IMR-90 (cell line): Measurements from ENCODE around the gene TPSB2. TPM values are rescaled to one million over a fixed set of nuclear protein-coding genes. Genes with fewer than 3 reads are reported as not detected.

Experiments
- ATAC-seq: fragments of 200-7000 bp; cut with Tn5 transposase; 2 replicates; pipeline ENCODE4 v1.9.1; 2020; ENCODE audit warnings: low read depth, mild to moderate bottlenecking, moderate library complexity
- BruUV-seq: library from RNA; stranded (reverse); fragments of 400-500 nt; replicated peaks from 2 replicates; lab custom pipeline; 2021; lab: Mats Ljungman, UMichigan
- CTCF ChIA-PET: fragments of 300-600 bp; formaldehyde crosslinking; extraction: SDS; loops from one replicate; lab custom pipeline; 2021; ENCODE audit warnings: antibody characterized with exemption; lab: Yijun Ruan, JAX
- POLR2A ChIA-PET: fragments of 300-600 bp; sonication (Branson Sonifier 250); formaldehyde crosslinking; loops from one replicate; lab custom pipeline; 2022; ENCODE audit warnings: antibody characterized with exemption; ENCODE audit not compliant: unreplicated experiment; lab: Charles Lee
- DNase-seq: peaks from one replicate; pipeline ENCODE4 v3.0.0; 2013
- H2AFZ ChIP-seq: replicated peaks from 2 replicates; pipeline ENCODE3; 2013; ENCODE audit warnings: low read length, mild to moderate bottlenecking; ENCODE audit not compliant: poor library complexity
- H2AK5ac ChIP-seq: 2 replicates; pipeline ENCODE4 v1.6.1; 2013; ENCODE audit warnings: low read depth, low read length, inconsistent platforms
- H2AK9ac ChIP-seq: replicated peaks from 2 replicates; pipeline ENCODE3; 2013; ENCODE audit warnings: mild to moderate bottlenecking, low read depth, low read length, moderate library complexity; ENCODE audit not compliant: poor library complexity
- H2BK120ac ChIP-seq: 2 replicates; pipeline ENCODE4 v1.6.1; 2013; ENCODE audit warnings: low read depth, low read length, inconsistent platforms
- H2BK15ac ChIP-seq: 3 replicates; pipeline ENCODE4 v1.6.1; 2013; ENCODE audit warnings: low read depth, low read length, inconsistent platforms
- H2BK20ac ChIP-seq: 2 replicates; pipeline ENCODE4 v1.6.1; 2013; ENCODE audit warnings: low read depth, mild to moderate bottlenecking, inconsistent platforms, low read length, moderate library complexity
- H2BK5ac ChIP-seq: 2 replicates; pipeline ENCODE4 v1.6.1; 2013; ENCODE audit warnings: mild to moderate bottlenecking, low read depth, low read length, inconsistent platforms; ENCODE audit not compliant: poor library complexity, severe bottlenecking
- H3K14ac ChIP-seq: replicated peaks from 2 replicates; pipeline ENCODE4 v1.6.1; 2013; ENCODE audit warnings: low read depth, low read length, inconsistent platforms
- H3K18ac ChIP-seq: 2 replicates; pipeline ENCODE4 v1.6.1; 2013; ENCODE audit warnings: low read depth, low read length, control low read depth
- H3K23ac ChIP-seq: 2 replicates; pipeline ENCODE4 v1.6.1; 2013; ENCODE audit warnings: low read depth, low read length, inconsistent platforms
- H3K27ac ChIP-seq: 2 replicates; pipeline ENCODE4 v1.5.1; 2013; ENCODE audit warnings: mild to moderate bottlenecking, control low read depth, low read length; ENCODE audit not compliant: insufficient read depth
- H3K27me3 ChIP-seq: 2 replicates; pipeline ENCODE4 v1.6.1; 2013; ENCODE audit warnings: low read length; ENCODE audit not compliant: control insufficient read depth, insufficient read depth
- H3K36me3 ChIP-seq: 2 replicates; pipeline ENCODE4 v1.6.1; 2013; ENCODE audit warnings: low read length, mixed read lengths; ENCODE audit not compliant: control insufficient read depth, insufficient read depth
- H3K4ac ChIP-seq: 2 replicates; pipeline ENCODE4 v1.6.1; 2013; ENCODE audit warnings: low read depth, low read length, inconsistent platforms
- H3K4me1 ChIP-seq: 2 replicates; pipeline ENCODE4 v1.6.1; 2013; ENCODE audit warnings: low read length, mixed read lengths; ENCODE audit not compliant: control insufficient read depth, insufficient read depth
- H3K4me2 ChIP-seq: 2 replicates; pipeline ENCODE4 v1.6.1; 2013; ENCODE audit warnings: low read depth, mild to moderate bottlenecking, control low read depth, low read length, moderate library complexity
- H3K4me3 ChIP-seq: 2 replicates; pipeline ENCODE4 v1.5.1; 2013; ENCODE audit warnings: low read depth, mild to moderate bottlenecking, control low read depth, low read length, moderate library complexity; ENCODE audit not compliant: insufficient read depth
- H3K56ac ChIP-seq: 2 replicates; pipeline ENCODE4 v1.6.1; 2013; ENCODE audit warnings: low read length, inconsistent platforms; ENCODE audit not compliant: insufficient read depth; ENCODE audit errors: extremely low read depth
- H3K79me1 ChIP-seq, 2 experiments: 2 replicates each; pipeline ENCODE4 v1.6.1; 2013; ENCODE audit warnings: low read length in 2 of 2, inconsistent platforms in 1 of 2, low read depth in 1 of 2
- H3K9ac ChIP-seq: 2 replicates; pipeline ENCODE4 v1.6.1; 2013; ENCODE audit warnings: low read depth, low read length, control low read depth
- H3K9me1 ChIP-seq: 2 replicates; pipeline ENCODE4 v1.6.1; 2013; ENCODE audit warnings: low read length, inconsistent platforms; ENCODE audit not compliant: insufficient read depth
- H3K9me3 ChIP-seq: 2 replicates; pipeline ENCODE4 v1.6.1; 2013; ENCODE audit warnings: low read length; ENCODE audit not compliant: control insufficient read depth, insufficient read depth
- H4K20me1 ChIP-seq: 2 replicates; pipeline ENCODE4 v1.6.1; 2013; ENCODE audit warnings: low read length, inconsistent platforms; ENCODE audit not compliant: insufficient read depth
- H4K5ac ChIP-seq: 2 replicates; pipeline ENCODE4 v1.6.1; 2013; ENCODE audit warnings: mild to moderate bottlenecking, low read depth, low read length, control low read depth
- H4K8ac ChIP-seq, 2 experiments: 2 replicates each; pipeline ENCODE4 v1.6.1; 2013; ENCODE audit warnings: low read depth in 2 of 2, low read length in 2 of 2, control low read depth in 1 of 2, inconsistent platforms in 1 of 2
- H4K91ac ChIP-seq: 2 replicates; pipeline ENCODE4 v1.6.1; 2013; ENCODE audit warnings: low read depth, low read length, inconsistent platforms; ENCODE audit not compliant: insufficient read depth
- CHD1 ChIP-seq: IDR thresholded peaks from 2 replicates; pipeline ENCODE4 v1.6.1; 2012; ENCODE audit warnings: low read depth, low read length, improper control_type of control experiment
- CTCF ChIP-seq: conservative IDR thresholded peaks from 2 replicates; pipeline ENCODE4 v1.5.1; 2012; ENCODE audit warnings: mild to moderate bottlenecking, low read depth, low read length, improper control_type of control experiment
- ELK1 ChIP-seq: fragments of 150-350 bp; IDR thresholded peaks from 2 replicates; pipeline ENCODE4 v1.6.1; 2016; ENCODE audit warnings: low read depth, mild to moderate bottlenecking, low read length, moderate library complexity, borderline replicate concordance
- FOS ChIP-seq: fragments of 150-350 bp; IDR thresholded peaks from 2 replicates; pipeline ENCODE4 v1.6.1; 2016; ENCODE audit warnings: low read depth, low read length
- MAZ ChIP-seq: IDR thresholded peaks from 2 replicates; pipeline ENCODE4 v1.6.1; 2012; ENCODE audit warnings: low read depth, mild to moderate bottlenecking, low read length, improper control_type of control experiment, moderate library complexity, borderline replicate concordance
- MXI1 ChIP-seq: IDR thresholded peaks from 2 replicates; pipeline ENCODE4 v1.6.1; 2012; ENCODE audit warnings: low read depth, mild to moderate bottlenecking, low read length, moderate library complexity, borderline replicate concordance
- NFE2L2 ChIP-seq: fragments of 150-350 bp; IDR thresholded peaks from 2 replicates; pipeline ENCODE4 v1.6.1; 2016; ENCODE audit warnings: low read depth, mild to moderate bottlenecking, low read length
- RAD21 ChIP-seq: IDR thresholded peaks from 2 replicates; pipeline ENCODE4 v1.6.1; 2012; ENCODE audit warnings: low read length, improper control_type of control experiment
- RFX5 ChIP-seq: IDR thresholded peaks from 2 replicates; pipeline ENCODE4 v1.8.0; 2012; ENCODE audit warnings: low read depth, mild to moderate bottlenecking, low read length, moderate library complexity
- SMC3 ChIP-seq: fragments of 150-350 bp; IDR thresholded peaks from 2 replicates; pipeline ENCODE4 v1.6.1; 2016; ENCODE audit warnings: low read depth, mild to moderate bottlenecking, antibody characterized with exemption, low read length, moderate library complexity
- WGBS, 2 experiments: methylation state at CpG; one replicate each; pipeline versions ENCODE4 v1.1.5 to v1.1.7; 2013; ENCODE audit warnings: missing lambda C conversion rate in 2 of 2; ENCODE audit not compliant: insufficient read length in 1 of 2; ENCODE audit errors: extremely low coverage in 2 of 2; 5-methylcytosine and 5-hydroxymethylcytosine counted together
- dilution Hi-C: fragments of 300-500 bp; cut with HindIII; formaldehyde crosslinking; loops from one replicate; pipeline ENCODE4 v1.14.3; 2018; ENCODE audit warnings: low sequenced_read_pairs; ENCODE audit not compliant: unreplicated experiment
- in situ Hi-C: fragments of 300-500 bp; cut with MboI; formaldehyde crosslinking; loops from 3 replicates; pipeline ENCODE4 v1.14.3; 2019; ENCODE audit warnings: low sequenced_read_pairs, inconsistent platforms, mixed read lengths
- intact Hi-C: fragments of 100-400 bp; cut with micrococcal nuclease; formaldehyde crosslinking; loops from 2 replicates; pipeline ENCODE4 v1.10.0; 2022
- polyA plus RNA-seq, 3 experiments: library from polyadenylated mRNA; depleted of rRNA; stranded (reverse); fragments of >200 nt; gene quantifications; 2 replicates each; pipeline ENCODE4 v1.2.3, GENCODE V29; 2012; ENCODE audit warnings: low replicate concordance in 1 of 3
- total RNA-seq: library from RNA; depleted of rRNA; stranded (reverse); fragments of >200 nt; gene quantifications from 2 replicates; pipeline ENCODE4 v1.2.3, GENCODE V29; 2012

Gene TPSB2
- total and polyA plus RNA-seq, 2 of the 4 experiments (the other 2 are of a cell fraction), result not detected

- Histone ChIP-seq H3K36me3 (peaks cover 4% of the 10 kb centered on the region; the same call in 1 of the 2 replicates), H3K9ac (no peak overlapping the region), H3K4ac (no peak overlapping the region), H2BK15ac (no peak overlapping the region), H3K9me3 (no peaks in the 10 kb centered on the region), H3K27me3 (no peaks in the 10 kb centered on the region), H4K91ac (no peak overlapping the region), H4K5ac (no peak overlapping the region), H3K23ac (no peak overlapping the region), H3K4me2 (no peak overlapping the region), H2AK9ac (no peak overlapping the region), H3K4me3 (no peak overlapping the region), H2BK5ac (no peak overlapping the region), H3K4me1 (no peaks in the 10 kb centered on the region), H2AK5ac (no peak overlapping the region), H3K56ac (no peak overlapping the region), H3K9me1 (no peaks in the 10 kb centered on the region), H2BK120ac (no peak overlapping the region), H3K14ac (no peak overlapping the region), H3K27ac (no peak overlapping the region), H3K18ac (no peak overlapping the region), H3K79me1 (no peaks in the 10 kb centered on the region), H4K20me1 (no peaks in the 10 kb centered on the region), H2BK20ac (no peak overlapping the region), H4K8ac (no peak overlapping the region), H2AFZ (no peak overlapping the region)
- dilution Hi-C loops (no loop called here), in situ Hi-C loops (loop anchor here (25.0 kb wide), 1 partner anchor 400 kb away; the partner anchor contains the start of gene GNG13), intact Hi-C loops (no loop called here)
- 95% methylated on average over 30 of the region's 40 CpGs; no CpG with 5 or more reads in 1 of the 2 experiments for WGBS, 2 experiments
- DNase-seq (no peak), ATAC-seq (no peak)
- ChIA-PET POLR2A (no interaction called here), CTCF (no interaction called here)
- TF ChIP-seq ELK1 (no peak), CHD1 (no peak), MAZ (no peak), RAD21 (no peak), NFE2L2 (no peak), FOS (no peak), RFX5 (no peak), SMC3 (no peak), CTCF (no peak), MXI1 (no peak)
- BruUV-seq, result no TSS peak
Measured at GRCh38 chr16:1212616-1213194, 17.3 kb downstream of the TPSB2 start.
